ENCODE measurements around the gene TEP1.
"Not testable (repeated sequence)": the region's sequence is repeated elsewhere in the genome, so short reads cannot be mapped to it uniquely, and the experiment has no call there.

Gene TEP1

DNA sequence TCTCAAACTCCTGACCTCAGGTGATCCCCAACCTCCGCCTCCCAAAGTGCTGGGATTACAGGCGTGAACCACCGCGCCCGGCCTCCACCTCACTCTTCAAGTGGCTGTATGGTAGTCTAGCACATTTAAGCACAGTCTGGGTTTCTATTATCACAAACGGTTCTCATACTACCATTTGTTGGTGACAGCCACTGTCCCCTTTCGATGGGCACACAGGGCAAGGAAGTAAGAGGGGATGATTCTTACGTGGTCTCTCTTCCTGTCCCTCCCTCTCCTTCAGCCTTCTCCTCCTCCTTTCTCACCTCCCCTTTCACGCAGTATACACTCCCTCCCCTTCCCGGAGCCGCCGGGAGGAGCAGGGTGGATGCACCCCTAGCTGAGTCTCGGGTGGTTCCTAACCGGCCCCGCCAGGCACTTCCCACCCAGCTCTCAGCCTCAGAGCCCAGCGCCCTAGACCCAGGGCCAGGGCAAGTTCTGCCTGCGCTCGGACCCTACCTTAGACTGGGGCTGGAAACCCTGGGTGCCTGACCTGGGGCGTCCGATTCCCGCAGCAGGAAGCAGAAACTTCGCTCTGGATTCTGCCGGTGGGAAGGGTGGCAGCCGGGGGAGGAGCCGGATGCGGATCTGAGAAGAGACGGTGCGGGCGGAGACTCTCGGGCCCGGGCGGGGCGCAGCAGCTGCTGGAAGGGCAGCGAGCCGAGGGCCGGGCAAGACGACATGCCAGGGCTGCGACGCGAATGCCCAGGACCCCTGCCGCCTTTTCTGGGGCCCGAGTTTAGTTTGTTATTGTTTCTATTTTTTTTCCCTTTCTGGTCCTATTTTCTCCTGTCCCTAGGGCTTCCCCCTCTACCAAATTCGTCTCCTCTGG lies at the start of gene TEP1:
Gene TEP1, minus strand, starts transcription at position 626 of the 868 bp plus-strand sequence. CDS start 5,062 bp downstream, outside the sequence.
- peak; percentile 83 for DNase-seq

DNA sequence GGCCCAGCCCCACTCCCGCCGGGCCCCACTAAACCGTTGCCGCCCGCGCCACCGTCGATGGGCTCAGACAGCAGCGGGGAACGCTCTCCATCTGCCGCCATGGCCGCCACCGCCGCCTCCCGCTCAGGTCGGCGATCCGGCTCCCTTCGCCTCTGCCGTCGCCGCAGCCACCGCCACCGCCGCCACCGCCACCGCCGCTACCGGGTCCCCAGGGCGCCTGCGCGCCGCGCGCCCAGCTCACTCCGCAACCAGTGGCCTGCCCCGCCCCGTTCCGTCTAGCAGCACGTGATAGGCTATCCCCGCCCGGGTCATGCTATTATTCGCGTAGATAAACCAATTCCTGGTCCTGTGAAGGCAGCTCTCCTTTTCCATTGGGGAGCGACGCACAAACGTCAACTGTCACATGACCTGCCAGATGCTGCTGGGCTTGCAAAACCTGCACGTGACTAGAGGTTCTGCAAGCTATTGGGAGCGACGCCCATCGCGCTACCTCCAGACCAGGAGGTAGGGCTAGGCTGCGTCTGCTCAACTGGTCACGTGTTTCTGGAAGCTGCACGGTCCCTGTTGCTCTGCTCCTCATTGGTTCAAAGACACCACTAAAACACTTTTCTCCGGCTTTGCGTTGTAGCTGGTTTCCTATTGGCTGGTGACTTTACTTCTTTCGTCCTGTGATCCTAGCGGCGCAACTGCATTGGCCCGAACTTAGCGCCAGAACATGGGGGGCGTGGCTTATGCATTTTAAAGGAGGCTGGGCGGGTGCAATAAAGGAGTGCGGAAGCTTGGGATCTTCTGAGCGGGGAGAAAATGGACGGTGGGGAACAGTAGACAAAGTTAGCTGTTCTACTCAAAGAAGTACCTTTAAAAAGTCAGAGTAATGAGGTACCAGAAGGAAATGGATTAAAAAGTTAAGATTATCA lies 48.2 kb upstream of the TEP1 start, which contains the start of gene PIP4P1:
Gene PIP4P1, minus strand, starts transcription at position 210 of the 917 bp plus-strand sequence. Its CDS starts 109 bp downstream, at position 101.
- peak; percentile 100 for DNase-seq

DNA sequence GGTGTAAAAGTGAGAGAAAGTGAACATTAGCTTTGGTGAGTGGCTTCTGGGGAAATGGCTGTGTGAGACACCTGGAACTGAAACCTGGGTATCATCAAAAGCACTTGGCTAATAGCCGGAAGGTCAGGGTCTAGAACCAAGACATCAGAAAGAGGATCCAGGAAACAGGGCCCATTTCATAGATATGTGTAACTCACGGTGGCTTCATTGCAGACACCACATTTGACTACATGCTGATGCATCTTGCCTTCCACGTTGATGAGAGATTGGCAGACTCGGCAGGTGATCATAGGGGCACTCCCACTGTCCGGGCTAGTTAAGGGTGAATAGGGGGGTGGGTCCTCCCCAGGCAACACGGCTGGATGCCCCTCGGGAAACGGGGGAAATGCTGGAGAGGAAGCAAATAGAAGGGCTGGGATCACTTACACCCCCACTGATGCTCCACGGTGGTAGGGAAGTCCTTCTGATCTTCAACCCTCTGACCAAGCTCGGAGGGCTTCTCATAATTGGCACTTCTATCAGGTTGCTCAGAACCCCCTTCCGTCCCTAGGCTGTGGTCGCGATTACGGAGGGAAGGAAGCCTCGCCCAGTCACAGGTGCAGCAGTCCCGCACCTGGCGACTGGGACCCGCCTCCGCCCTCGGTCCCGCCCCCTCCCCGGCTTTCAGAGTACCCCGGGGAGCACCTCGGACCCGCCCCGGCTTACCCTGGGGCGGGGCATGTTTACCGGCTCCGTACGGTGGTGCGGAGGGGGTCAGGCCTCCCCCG lies 47.3 kb upstream of the TEP1 start:
- DNase-seq, result peak; percentile 68

DNA sequence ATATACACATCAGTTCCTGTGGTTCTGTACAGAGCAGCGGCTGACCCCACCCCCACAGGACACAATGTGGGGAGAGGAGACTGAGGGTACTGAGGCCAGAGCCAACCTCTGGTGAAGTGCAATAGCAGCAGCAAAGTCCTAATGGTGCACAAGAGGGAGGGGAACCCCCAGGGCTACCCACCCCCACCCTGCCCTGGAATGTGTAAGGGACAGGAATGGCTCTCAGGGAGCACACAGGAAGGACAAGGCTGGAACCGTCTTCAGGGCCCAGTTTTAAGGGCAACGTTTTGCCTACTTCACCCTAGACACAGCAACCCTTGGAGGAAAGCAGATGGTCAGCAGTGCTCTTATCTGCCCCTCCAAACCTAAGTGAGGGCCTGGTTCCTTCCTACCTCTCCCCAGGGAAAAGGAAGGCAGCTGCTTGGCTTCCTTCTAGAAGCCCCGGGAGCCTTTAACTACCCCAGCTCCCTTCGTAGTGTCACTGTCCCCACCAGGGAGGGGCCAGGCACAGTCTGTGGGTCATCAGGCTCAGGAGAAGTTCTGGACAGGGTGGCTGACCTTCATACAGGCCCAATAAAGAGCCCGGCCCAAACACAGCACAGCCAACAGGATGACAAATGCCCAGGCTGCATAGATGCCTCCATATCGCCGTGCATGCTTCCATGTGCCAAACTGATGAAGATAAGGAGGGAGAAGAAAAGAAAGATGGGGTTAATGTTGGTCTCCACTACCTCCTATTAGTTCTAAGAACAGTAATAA lies 44.9 kb upstream of the TEP1 start:
- no peak for DNase-seq

DNA sequence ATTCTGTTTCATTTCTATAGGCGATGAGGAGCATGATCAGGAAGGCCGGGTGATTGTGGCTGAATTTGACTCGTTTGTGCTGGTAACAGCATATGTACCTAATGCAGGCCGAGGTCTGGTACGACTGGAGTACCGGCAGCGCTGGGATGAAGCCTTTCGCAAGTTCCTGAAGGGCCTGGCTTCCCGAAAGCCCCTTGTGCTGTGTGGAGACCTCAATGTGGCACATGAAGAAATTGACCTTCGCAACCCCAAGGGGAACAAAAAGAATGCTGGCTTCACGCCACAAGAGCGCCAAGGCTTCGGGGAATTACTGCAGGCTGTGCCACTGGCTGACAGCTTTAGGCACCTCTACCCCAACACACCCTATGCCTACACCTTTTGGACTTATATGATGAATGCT lies 43.7 kb upstream of the TEP1 start:
- DNase-seq, result no peak

DNA sequence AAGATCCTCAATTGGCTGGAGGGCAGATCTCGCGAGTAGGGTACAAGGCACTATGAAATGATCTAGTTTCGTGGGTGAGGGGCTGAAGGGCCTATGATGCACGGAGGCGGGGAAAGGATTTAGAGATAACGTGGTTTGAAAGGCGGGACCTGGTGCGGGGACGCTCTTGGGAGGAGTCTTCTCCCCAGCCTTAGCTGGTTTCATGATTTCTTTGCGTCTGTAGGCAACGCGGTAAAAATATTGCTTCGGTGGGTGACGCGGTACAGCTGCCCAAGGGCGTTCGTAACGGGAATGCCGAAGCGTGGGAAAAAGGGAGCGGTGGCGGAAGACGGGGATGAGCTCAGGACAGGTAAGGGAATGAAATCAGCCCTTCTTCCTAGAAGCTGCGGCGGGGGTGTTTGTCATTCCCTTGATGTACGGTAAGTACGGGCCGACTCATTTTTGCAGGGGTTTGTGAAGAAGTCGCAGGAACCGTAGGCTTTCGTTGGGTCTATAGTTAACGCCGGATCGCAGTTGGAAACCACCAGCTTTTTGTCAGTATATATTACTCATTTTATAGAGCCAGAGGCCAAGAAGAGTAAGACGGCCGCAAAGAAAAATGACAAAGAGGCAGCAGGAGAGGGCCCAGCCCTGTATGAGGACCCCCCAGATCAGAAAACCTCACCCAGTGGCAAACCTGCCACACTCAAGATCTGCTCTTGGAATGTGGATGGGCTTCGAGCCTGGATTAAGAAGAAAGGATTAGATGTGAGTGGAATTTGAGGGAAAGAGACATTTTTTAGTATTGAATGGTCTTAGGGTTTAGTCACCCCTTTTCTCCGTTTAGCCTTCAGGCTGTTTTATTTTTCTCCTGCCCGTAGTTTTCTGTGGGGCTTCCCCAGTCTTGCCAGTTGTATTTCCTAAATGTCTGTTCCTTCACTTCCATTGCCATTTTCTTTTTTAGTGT lies 42.3 kb upstream of the TEP1 start:
- peak; percentile 92 for DNase-seq

DNA sequence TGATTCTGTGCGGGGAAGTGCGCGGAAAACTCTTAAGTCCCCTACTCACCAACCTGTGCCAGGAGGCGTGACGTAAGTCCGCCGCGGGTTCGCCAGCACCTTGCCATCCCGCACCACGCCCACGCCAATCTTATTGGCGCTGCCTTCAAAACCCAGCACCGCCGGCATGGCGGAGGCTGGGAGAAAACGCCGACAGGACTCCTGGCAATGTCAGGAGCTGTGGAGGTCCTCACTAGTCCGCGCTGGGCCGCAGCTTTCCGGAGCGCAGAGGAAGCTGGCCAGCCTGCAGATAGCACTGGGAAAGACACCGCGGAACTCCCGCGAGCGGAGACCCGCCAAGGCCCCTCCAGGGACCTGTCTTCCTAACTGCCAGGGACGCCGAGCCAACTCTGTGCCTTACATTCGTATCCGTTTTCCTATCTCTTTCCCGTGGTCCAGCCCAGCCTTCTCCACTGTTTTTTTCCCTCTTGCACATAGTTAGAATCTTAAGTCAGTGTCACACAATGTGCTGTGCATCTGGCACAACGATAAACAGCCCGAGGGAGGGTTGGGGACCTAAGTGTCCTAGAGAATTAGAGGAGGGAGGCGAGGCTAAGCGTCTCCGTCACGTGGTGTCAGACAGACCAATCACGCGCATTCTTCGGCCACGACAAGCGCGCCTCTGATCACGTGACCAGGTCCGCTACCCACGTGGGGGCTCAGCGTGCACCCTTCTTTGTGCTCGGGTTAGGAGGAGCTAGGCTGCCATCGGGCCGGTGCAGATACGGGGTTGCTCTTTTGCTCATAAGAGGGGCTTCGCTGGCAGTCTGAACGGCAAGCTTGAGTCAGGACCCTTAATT lies 41.4 kb upstream of the TEP1 start, which contains the start of the genes APEX1 and OSGEP:
Gene APEX1, plus strand, starts transcription at position 711 of the 839 bp plus-strand sequence. CDS start 420 bp downstream, outside the sequence.
Gene OSGEP, minus strand, starts transcription at position 297 of the 839 bp plus-strand sequence. Its CDS starts 129 bp downstream, at position 168.
- DNase-seq, result peak; percentile 99

DNA sequence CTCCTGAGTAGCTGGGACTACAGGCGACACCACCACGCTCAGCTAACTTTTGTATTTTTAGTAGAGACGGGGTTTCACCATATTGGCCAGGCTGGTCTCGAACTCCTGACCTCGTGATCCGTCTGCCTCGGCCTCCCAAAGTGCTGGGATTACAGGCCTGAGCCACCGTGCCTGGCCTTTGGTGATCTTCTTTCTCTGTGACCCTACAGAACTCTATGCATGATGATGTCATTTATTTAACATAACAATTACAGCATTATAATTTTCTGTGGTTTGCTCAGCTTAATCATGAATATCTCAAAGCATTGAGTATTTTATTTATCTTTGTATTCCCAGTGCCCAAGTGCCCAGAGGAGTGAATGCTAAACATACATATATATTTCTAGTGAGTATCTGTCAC lies 39.5 kb upstream of the TEP1 start:
- DNase-seq, result not testable (repeated sequence)

DNA sequence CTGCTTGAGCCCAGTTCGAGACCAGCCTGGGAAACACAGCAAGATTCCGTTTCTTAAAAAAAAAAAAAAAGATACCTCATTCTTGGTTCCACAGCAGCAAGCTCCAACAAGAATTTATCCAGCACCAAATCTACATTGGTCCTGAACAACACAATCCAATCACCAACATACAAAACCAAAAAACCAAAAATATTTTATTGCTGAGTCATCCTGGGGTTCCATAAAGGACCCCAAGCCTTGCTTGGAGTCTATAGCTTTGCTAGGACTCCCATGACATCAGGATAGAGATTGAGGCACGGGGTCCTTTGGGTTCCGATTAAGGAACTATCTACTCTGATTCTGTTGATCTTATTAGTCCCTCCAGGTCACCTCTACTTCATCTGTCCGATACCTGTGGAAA lies 33.6 kb upstream of the TEP1 start:
- DNase-seq, result no peak

DNA sequence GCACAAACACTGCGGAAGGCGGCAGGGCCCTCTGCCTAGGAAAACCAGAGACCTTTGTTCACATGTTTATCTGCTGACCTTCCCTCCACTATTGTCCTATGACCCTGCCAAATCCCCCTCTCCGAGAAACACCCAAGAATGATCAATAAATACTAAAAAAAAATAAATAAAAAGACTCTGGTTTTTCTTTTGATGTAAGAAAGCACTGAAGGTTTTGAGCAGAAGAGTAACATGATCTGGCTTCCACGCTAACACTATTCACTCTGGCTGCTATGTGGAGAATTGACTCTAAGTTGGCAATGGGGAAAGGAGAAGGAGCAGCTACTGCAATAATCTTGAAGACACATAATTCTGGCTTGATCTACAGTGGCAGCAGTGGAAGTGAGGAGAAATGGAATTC lies 30.3 kb upstream of the TEP1 start:
- not testable (repeated sequence) for DNase-seq

DNA sequence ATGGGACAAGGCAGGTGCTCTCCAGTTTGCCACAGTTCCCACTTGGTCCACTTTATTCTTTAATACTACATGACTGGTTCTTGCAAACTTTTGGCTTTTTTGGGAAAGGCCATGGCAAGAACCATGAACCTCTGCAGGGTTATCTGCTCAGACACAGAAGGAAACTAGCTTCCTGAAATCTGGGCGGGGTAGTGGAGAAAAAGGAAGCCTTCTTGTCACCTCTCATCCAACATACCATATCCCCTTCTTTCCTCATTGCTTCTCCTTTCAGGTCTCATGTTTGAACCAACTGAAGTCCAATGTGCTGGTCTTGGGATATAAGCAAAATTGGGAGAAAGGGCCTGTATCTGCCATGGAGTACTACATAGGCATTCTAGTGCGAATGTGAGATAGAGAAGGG lies 28.2 kb upstream of the TEP1 start:
- no peak for DNase-seq

DNA sequence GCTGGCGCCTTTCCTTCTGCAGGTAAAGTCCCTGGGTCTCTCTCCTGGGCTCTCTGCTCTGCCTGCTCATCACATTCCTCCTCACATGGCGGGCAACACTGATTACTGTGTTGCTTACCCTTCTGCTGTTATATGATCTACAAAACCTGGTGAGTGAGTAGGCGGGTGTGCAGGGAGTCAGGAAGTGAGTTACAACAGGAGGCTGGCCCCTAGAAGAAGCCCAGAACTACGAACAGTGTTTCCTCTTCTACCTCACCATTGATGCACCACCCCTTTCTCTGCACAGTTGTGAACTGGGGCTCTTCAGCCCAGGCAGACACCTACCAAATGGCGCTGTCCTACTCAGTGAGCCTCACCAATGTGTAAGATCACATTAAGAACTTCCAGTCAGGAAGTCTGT lies 27.6 kb upstream of the TEP1 start:
- no peak for DNase-seq

DNA sequence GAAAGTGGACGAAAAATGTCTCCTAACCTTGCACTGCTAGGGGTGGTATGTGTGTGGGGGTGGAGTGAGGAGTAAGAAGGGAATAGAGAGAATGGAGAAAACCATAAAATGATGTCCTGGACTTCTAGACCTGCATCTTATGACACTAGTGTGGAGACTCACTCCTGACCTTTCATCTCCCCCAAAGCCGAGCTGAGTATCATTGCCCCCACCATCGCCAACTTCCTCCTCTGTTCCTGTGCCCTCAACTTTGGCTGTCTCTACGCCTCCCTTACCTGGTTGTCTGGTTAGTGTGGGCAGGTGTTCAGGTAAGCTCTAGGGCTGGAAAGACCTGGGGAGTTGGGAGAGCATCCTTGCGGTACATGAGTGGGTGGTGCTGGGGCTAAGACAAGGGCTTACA lies 27.2 kb upstream of the TEP1 start:
- DNase-seq, result no peak

DNA sequence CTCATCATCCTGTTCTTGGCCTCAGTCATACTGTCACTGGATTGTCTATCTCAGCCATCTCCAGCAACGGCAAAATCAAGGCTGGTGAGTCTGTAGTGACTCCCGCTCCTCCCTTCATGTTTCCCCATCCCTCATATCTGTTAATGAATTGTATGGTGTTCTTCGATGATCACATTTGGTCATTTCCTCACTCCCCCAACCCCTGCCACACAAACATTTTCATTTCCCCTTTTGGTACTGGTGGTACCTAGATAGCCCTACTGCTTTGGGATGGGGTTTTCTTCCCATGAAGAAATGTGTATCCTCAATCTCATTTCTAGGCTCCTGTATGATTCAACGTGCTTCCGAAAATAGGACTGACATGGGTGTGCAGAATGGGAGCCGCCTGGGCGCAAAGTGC lies 25.4 kb upstream of the TEP1 start:
- no peak for DNase-seq

DNA sequence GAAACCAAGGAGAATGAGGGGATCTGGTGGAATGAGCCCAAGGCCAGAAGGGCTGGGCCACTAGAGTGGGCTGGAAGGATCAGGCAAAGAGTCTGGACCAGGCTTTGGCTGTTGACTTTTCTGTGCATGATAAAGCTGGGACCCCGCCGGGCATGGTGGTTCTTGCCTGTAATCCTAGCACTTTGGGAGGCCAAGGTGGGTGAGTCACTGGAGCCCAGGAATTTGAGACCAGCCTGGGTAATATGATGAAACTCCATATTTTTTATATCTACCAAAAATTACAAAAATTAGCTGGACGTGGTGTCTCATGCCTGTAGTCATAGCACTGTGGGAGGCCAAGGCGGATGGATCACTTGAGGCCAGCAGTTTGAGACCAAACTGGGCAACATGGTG lies 23.1 kb upstream of the TEP1 start:
- no peak for DNase-seq

DNA sequence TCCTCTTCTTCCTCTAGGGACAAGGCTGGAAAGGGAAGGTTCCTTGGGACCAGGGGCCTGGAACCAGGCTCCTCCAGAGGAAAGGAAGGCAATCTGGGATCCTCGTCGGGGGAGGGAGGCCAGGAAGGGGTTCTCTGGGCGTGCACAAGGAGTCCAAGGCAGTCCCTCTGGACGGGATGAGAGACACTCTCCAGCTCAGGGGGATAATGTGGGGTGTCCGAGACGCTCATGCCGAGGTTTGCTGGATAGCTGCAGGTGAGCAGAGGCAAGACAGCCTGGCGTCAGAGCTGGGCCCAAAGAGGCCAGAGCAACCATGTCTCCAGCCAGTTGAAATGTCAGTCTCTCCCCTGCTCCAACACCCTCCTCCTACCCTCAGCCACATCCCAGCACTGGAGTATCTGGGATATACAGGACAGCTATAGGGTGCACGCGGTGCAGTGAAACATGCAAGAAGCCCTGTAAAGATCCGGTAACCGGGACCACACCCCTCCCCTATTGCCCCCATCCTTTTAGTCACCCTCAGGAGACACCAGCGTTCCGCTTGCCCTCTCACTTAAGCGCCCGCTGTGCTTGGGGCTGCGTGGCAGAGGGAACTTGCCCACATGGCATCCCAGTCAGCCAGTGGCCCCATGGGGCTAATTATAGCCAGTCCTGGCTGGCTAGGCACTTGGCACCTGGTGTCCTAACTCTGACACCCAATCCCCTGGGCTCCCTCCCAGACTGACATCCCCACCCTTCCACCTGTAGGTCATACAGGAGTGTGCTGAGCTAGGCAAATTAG lies 22.5 kb upstream of the TEP1 start, which contains the start of gene KLHL33:
Gene KLHL33, minus strand, starts transcription at position 585 of the 781 bp plus-strand sequence. Its CDS starts 355 bp downstream, at position 230.
- DNase-seq, result no peak

DNA sequence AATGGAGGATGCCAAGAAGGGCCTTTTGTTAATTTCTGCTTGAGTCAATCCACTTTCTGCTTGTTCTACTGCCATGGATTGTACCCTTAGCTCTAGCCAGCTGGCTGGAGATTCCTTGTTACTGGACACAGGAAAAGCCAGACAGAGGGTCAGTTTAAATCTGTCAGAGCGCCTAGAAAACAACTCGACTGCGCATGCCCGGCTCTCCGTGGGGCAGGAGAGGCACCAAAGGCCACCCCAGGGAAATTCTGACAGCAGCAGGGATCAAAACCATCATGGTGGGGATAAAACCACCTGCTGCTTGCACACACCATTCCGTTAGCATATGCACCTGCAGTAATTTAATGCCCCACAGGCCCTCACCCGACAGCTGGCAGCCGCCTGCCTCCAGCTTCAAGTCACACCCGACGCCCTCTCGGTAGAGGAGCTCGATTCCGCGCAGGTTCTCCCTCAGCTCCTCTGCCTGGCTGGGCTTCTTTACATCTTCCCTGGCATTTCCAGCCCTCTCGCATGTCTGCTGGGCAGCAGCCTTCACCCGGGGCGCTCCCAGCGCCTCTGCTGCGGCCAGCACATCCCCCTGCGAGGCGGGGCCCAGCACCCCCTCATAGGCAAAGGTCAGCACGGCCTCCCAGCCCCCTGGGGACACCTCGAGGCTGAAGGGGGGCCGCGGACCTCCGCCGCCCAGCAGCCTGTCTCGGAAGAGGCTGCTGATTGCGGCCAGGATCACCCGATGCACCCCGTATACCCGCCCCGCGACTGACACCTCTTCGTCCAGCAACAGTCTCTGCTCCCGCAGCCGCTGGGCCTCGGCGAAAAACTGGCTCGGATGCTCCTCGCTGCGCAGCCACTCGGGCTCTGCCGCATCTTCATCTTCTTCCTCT lies 21.6 kb upstream of the TEP1 start:
- peak; percentile 11 for DNase-seq

Measured in NCI-H1105 treated with DMSO at 0.1 percent for 48 hours (cell line).